ENCODE measurements around the gene IGHMBP2. TPM values are rescaled to one million over a fixed set of nuclear protein-coding genes. Genes with fewer than 3 reads are reported as not detected.

IGHMBP2 gene
- total and polyA plus RNA-seq, 9 of the 15 experiments (the other 6 are each of a cell fraction or from before 2014, with no cell fraction given): 1.6 to 24.8 (median 14.5) TPM

GRCh38 chr11:68950270-68950669, 46.6 kb downstream of the IGHMBP2 start:
- H3K27ac ChIP-seq (ENCODE audit: extremely low read depth, low read depth, low read length): no peak overlapping the region
- no peaks in the 10 kb centered on the region for H4K20me1 ChIP-seq (replicated peaks; ENCODE audit: control insufficient read depth, insufficient read depth, low read length)
- ChIA-PET POLR2A (interaction anchor here (0.6 to 1.9 kb wide), 4 partner anchors 10 to 225 kb away, joined by 3 to 4 read pairs (median 3); no protein-coding TSS in a partner anchor), CTCF (ENCODE audit: low intra/inter-chr PET ratio) (no interaction called here)
- BruUV-seq (replicated peaks): no TSS peak
- no peaks in the 10 kb centered on the region for H3K79me2 ChIP-seq (ENCODE audit: control insufficient read depth, insufficient read depth, low read length)
- H3K36me3 ChIP-seq (ENCODE audit: control insufficient read depth, insufficient read depth, low read length): no peaks in the 10 kb centered on the region
- DNase-seq (ENCODE audit: extremely low read depth in 1 of 4, low spot score in 3 of 4) (peak; percentile 38 to 61 (median 53)), ATAC-seq (peak; percentile 73), FAIRE-seq (no peak)
- peaks cover 9 to 16% of the 10 kb centered on the region in 2 experiments; a peak in 4 of 5 replicates for H3K4me1 ChIP-seq (replicated peaks in 1 of 2; ENCODE audit: control insufficient read depth in 2 of 2, insufficient read depth in 2 of 2, low read length in 2 of 2)
- H2AFZ ChIP-seq (ENCODE audit: low read depth, low read length): no peak overlapping the region
- H3K9me3 ChIP-seq (replicated peaks; ENCODE audit: control insufficient read depth, insufficient read depth, low read depth, low read length): no peaks in the 10 kb centered on the region
- intact Hi-C loops (cut with micrococcal nuclease): no loop called here
- TF ChIP-seq PTRF (tag; IDR thresholded peaks at IDR 0.05) (no peak), CTCF (IDR thresholded peaks at IDR 0.05 in 2 of 3, conservative IDR thresholded peaks at IDR 0.05 in 1 of 3; ENCODE audit: insufficient read depth in 2 of 3, low read depth in 1 of 3, low read length in 3 of 3) (peak; percentile 52 to 63 (median 59); a peak in 5 of 6 replicates), SMC3 (conservative IDR thresholded peaks at IDR 0.05; ENCODE audit: insufficient read depth, low read depth, low read length) (peak; percentile 50; the same call in 1 of the 2 replicates), BDP1 (IDR thresholded peaks at IDR 0.05; ENCODE audit: insufficient read depth, insufficient read length) (no peak), RAD21 (CRISPR knock-in tag; conservative IDR thresholded peaks at IDR 0.05 in 1 of 2, IDR thresholded peaks at IDR 0.05 in 1 of 2) (peak in 1 of 2 experiments; percentile 47; a peak in 2 of 4 replicates), CREB3 (tag; conservative IDR thresholded peaks at IDR 0.05; ENCODE audit: low read depth) (no peak), REST (IDR thresholded peaks at IDR 0.05; ENCODE audit: borderline replicate concordance) (peak; percentile 15; the same call in 1 of the 2 replicates), REST (CRISPR knock-in tag; IDR thresholded peaks at IDR 0.05; ENCODE audit: low read depth) (no peak)
- 3% methylated on average over 5 of the region's 5 CpGs for WGBS (ENCODE audit: insufficient coverage, low coverage, missing lambda C conversion rate)
- in situ Hi-C loops (cut with MboI): no loop called here
- H3K9ac ChIP-seq (ENCODE audit: insufficient read depth in 1 of 2, low read depth in 2 of 2, low read length in 2 of 2): no peak overlapping the region
- H3K9me1 ChIP-seq (ENCODE audit: control insufficient read depth, insufficient read depth, low read length): no peaks in the 10 kb centered on the region
- H3K27me3 ChIP-seq (ENCODE audit: control insufficient read depth in 2 of 2, insufficient read depth in 2 of 2, low read length in 2 of 2): no peaks in the 10 kb centered on the region
- H3K4me2 ChIP-seq (ENCODE audit: insufficient read depth, low read length): no peak overlapping the region
- no peak overlapping the region for H3K4me3 ChIP-seq
